Activated B cell treated with CpG ODN at 0.5 μM for 24 hours (primary cell): ENCODE measurements around the gene WBP11. TPM values are rescaled to one million over a fixed set of nuclear protein-coding genes. Genes with fewer than 3 reads are reported as not detected.

Experiments
- ATAC-seq: fragments of 200-7000 bp; cut with Tn5 transposase; one replicate; pipeline ENCODE4 v1.10.0; 2021; ENCODE audit warnings: low read depth, mild to moderate bottlenecking, moderate library complexity
- CTCF ChIA-PET: fragments of 350-600 bp; sonication (Branson Sonifier 250); formaldehyde crosslinking; loops from one replicate; lab custom pipeline; 2021; ENCODE audit warnings: antibody characterized with exemption; lab: Charles Lee
- POLR2A ChIA-PET: fragments of 350-600 bp; sonication (Branson Sonifier 250); formaldehyde crosslinking; loops from one replicate; lab custom pipeline; 2021; ENCODE audit warnings: antibody characterized with exemption; lab: Charles Lee
- DNase-seq: peaks from one replicate; pipeline ENCODE4 v3.0.0; 2022
- H3K27ac Mint-ChIP-seq: one replicate; pipeline ENCODE4 v1.8.0; 2020; ENCODE audit warnings: mixed read lengths
- H3K27me3 Mint-ChIP-seq: one replicate; pipeline ENCODE4 v1.8.0; 2021; ENCODE audit warnings: mixed read lengths
- H3K36me3 Mint-ChIP-seq: one replicate; pipeline ENCODE4 v1.8.0; 2021; ENCODE audit warnings: low read depth, mixed read lengths
- H3K4me1 Mint-ChIP-seq: one replicate; pipeline ENCODE4 v1.8.0; 2021; ENCODE audit warnings: mixed read lengths
- H3K4me3 Mint-ChIP-seq: one replicate; pipeline ENCODE4 v1.8.0; 2020; ENCODE audit warnings: mild to moderate bottlenecking, mixed read lengths
- H3K9me3 Mint-ChIP-seq: one replicate; pipeline ENCODE4 v1.8.0; 2020; ENCODE audit warnings: mixed read lengths
- CTCF ChIP-seq: fragments of 200-600 bp; IDR thresholded peaks from one replicate; pipeline ENCODE4 v1.8.0; 2022; ENCODE audit warnings: antibody characterized with exemption, mild to moderate bottlenecking
- intact Hi-C: fragments of 100-400 bp; cut with micrococcal nuclease; formaldehyde crosslinking; loops from one replicate; pipeline ENCODE4 v1.15.1; 2024
- total RNA-seq: library from RNA; stranded (reverse); gene quantifications from 2 replicates; pipeline ENCODE4 v1.2.3, GENCODE V29; 2022

Gene WBP11
- total RNA-seq, 1 donor from 2014 or later: 89.4 TPM

- Mint-ChIP-seq H3K4me1 (peaks cover 8% of the 10 kb centered on the region), H3K27me3 (no peaks in the 10 kb centered on the region), H3K4me3 (no peak overlapping the region), H3K9me3 (no peaks in the 10 kb centered on the region), H3K36me3 (peaks cover 25% of the 10 kb centered on the region), H3K27ac (no peak overlapping the region)
- ChIA-PET CTCF (no interaction called here), POLR2A (interaction anchor here (1.2 to 1.3 kb wide), 2 partner anchors 13 to 20 kb away, joined by 10 read pairs; partner anchors contain the start of genes C12orf60 and WBP11)
- TF ChIP-seq CTCF: no peak
- ATAC-seq (no peak), DNase-seq (no peak)
- intact Hi-C loops: loop anchor here (1.0 kb wide), 1 partner anchor 8 kb away; a partner anchor contains a TSS
These were observed 20.5 kb downstream of the WBP11 start for GRCh38 chr12:14782756-14783155.

- Mint-ChIP-seq H3K4me1 (peaks cover 8% of the 10 kb centered on the region), H3K27me3 (no peaks in the 10 kb centered on the region), H3K9me3 (no peaks in the 10 kb centered on the region), H3K27ac (no peak overlapping the region), H3K4me3 (no peak overlapping the region), H3K36me3 (peaks cover 15% of the 10 kb centered on the region)
- ATAC-seq (no peak), DNase-seq (no peak)
- TF ChIP-seq CTCF: no peak
- intact Hi-C loops: no loop called here
- ChIA-PET POLR2A (interaction anchor here (1.2 to 1.3 kb wide), 2 partner anchors 11 to 21 kb away, joined by 10 read pairs; partner anchors contain the start of genes C12orf60 and WBP11), CTCF (no interaction called here)
These were observed 21.7 kb downstream of the WBP11 start for GRCh38 chr12:14781563-14781962.

GRCh38 chr12:14780859-14781258 is 22.4 kb downstream of the WBP11 start:
- DNase-seq (no peak), ATAC-seq (no peak)
- CTCF ChIA-PET: no interaction called here
- Mint-ChIP-seq H3K4me3 (no peak overlapping the region), H3K27me3 (no peaks in the 10 kb centered on the region), H3K4me1 (peaks cover 8% of the 10 kb centered on the region), H3K27ac (no peak overlapping the region), H3K36me3 (peaks cover 10% of the 10 kb centered on the region), H3K9me3 (no peaks in the 10 kb centered on the region)
- no peak for TF ChIP-seq CTCF
- POLR2A ChIA-PET: interaction anchor here (0.6 to 1.0 kb wide), 3 partner anchors 10 to 379 kb away, joined by 3 to 5 read pairs (median 3); partner anchors contain the start of genes C12orf60 and WBP11
- intact Hi-C loops: no loop called here

- H3K4me1 Mint-ChIP-seq: peaks cover 18% of the 10 kb centered on the region
- H3K27me3 Mint-ChIP-seq: no peaks in the 10 kb centered on the region
- ChIA-PET POLR2A (interaction anchor here (1.0 kb wide), 1 partner anchor 9 kb away, joined by 3 read pairs; a partner anchor contains a TSS), CTCF (no interaction called here)
- no peak for DNase-seq
- intact Hi-C loops: no loop called here
- no peaks in the 10 kb centered on the region for H3K9me3 Mint-ChIP-seq
- ATAC-seq: no peak
- no peak for TF ChIP-seq CTCF
- H3K4me3 Mint-ChIP-seq: no peak overlapping the region
- H3K27ac Mint-ChIP-seq: no peak overlapping the region
- H3K36me3 Mint-ChIP-seq: peaks cover 1% of the 10 kb centered on the region
These were observed 23.4 kb downstream of the WBP11 start for GRCh38 chr12:14779834-14780233.

- CTCF ChIA-PET: interaction anchor here (1.2 kb wide), 1 partner anchor 218 kb away, joined by 4 read pairs; no protein-coding TSS in a partner anchor
- POLR2A ChIA-PET: interaction anchor here (0.9 to 1.1 kb wide), 2 partner anchors 22 to 26 kb away, joined by 3 read pairs; partner anchors contain the start of gene WBP11
- ATAC-seq: no peak
- H3K9me3 Mint-ChIP-seq: no peaks in the 10 kb centered on the region
- no peak for DNase-seq
- H3K36me3 Mint-ChIP-seq: peaks cover 8% of the 10 kb centered on the region
- TF ChIP-seq CTCF: no peak
- intact Hi-C loops: no loop called here
- H3K27me3 Mint-ChIP-seq: no peaks in the 10 kb centered on the region
- no peak overlapping the region for H3K27ac Mint-ChIP-seq
- H3K4me1 Mint-ChIP-seq: peaks cover 26% of the 10 kb centered on the region
- no peak overlapping the region for H3K4me3 Mint-ChIP-seq
These were observed 26.0 kb downstream of the WBP11 start for GRCh38 chr12:14777271-14777670.
